ENCODE data around the gene ADAMTS17. TPM values are rescaled to one million over a fixed set of nuclear protein-coding genes. Genes with fewer than 3 reads are reported as not detected.

Gene ADAMTS17
- total and polyA plus RNA-seq, 4 donors, result 0.28 to 46.9 (median 9.1) TPM

DNA sequence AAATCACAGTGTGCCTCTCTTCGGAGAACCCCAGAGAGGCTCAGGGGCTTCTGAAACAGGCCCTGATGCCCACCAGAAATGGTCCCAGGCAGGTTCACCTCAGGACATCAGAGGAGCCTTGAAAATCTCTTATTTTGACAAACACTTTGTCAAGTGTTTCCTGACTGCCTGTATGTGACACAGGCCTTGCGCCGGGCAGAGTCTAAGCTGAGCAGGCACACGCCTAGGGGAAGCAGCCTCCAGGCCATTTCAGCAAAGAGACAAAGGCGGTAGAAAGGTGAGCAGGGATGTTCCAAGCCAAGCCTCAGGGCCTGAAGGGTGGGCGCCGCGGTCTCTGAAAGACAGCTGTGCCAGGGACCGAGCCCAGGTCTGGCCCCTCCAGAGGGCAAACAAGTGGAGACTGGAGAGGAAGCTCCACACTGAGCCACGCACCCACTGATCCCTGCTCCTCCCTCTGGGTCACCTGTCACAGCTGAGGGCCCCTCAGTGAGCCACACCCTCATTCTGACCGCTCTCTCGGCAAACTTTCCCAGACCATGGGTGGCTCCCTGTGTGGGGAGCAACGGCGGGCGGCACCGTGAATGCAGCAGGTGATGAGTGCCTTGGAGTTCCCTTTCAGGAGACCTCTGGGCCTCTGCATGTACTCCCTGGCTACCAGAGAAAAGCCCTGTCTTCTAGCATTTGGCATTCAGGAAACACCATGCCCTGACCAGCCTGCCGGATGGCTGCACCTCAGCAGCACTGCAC lies 136.1 kb downstream of the ADAMTS17 start (continued):
- TF ChIP-seq, protein P1, sequence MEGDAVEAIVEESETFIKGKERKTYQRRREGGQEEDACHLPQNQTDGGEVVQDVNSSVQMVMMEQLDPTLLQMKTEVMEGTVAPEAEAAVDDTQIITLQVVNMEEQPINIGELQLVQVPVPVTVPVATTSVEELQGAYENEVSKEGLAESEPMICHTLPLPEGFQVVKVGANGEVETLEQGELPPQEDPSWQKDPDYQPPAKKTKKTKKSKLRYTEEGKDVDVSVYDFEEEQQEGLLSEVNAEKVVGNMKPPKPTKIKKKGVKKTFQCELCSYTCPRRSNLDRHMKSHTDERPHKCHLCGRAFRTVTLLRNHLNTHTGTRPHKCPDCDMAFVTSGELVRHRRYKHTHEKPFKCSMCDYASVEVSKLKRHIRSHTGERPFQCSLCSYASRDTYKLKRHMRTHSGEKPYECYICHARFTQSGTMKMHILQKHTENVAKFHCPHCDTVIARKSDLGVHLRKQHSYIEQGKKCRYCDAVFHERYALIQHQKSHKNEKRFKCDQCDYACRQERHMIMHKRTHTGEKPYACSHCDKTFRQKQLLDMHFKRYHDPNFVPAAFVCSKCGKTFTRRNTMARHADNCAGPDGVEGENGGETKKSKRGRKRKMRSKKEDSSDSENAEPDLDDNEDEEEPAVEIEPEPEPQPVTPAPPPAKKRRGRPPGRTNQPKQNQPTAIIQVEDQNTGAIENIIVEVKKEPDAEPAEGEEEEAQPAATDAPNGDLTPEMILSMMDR (IDR thresholded peaks at IDR 0.05; ENCODE audit: low read depth, low read length, missing input control), result no peak
- TF ChIP-seq, protein P2, sequence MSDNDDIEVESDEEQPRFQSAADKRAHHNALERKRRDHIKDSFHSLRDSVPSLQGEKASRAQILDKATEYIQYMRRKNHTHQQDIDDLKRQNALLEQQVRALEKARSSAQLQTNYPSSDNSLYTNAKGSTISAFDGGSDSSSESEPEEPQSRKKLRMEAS (IDR thresholded peaks at IDR 0.05), result no peak
- TF ChIP-seq, protein P3, sequence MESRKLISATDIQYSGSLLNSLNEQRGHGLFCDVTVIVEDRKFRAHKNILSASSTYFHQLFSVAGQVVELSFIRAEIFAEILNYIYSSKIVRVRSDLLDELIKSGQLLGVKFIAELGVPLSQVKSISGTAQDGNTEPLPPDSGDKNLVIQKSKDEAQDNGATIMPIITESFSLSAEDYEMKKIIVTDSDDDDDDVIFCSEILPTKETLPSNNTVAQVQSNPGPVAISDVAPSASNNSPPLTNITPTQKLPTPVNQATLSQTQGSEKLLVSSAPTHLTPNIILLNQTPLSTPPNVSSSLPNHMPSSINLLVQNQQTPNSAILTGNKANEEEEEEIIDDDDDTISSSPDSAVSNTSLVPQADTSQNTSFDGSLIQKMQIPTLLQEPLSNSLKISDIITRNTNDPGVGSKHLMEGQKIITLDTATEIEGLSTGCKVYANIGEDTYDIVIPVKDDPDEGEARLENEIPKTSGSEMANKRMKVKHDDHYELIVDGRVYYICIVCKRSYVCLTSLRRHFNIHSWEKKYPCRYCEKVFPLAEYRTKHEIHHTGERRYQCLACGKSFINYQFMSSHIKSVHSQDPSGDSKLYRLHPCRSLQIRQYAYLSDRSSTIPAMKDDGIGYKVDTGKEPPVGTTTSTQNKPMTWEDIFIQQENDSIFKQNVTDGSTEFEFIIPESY (IDR thresholded peaks at IDR 0.05), result no peak
- TF ChIP-seq FOXA1 (IDR thresholded peaks at IDR 0.05), result no peak

DNA sequence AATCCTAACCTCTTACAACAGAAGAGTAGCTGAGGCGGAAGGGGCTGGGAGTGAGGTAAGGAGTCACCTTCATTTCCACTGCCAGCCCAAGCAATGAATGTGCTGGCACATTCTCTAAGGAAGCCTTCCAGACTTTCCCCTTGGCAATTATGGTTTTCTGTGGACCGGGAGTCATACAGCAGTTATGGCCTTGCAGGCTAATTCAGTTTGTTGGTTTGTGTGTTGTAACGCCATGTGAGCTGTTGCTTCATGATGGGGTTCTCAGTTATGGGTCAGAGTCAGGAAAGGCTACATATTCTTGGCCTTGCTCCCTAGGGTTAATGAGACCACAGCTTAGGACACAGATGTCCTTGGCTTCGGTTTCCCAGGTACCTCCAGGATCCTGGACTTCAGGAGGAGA lies 137.0 kb downstream of the ADAMTS17 start:
- Histone ChIP-seq H3K4me3 (ENCODE audit: low read depth in 1 of 3, low read length in 3 of 3) (no peak overlapping the region), H3K9me3 (ENCODE audit: control insufficient read depth in 4 of 4, low read length in 3 of 4) (no peaks in the 10 kb centered on the region), H3K36me3 (ENCODE audit: control insufficient read depth in 4 of 4, insufficient read depth in 3 of 4, low read depth in 1 of 4, low read length in 3 of 4) (no peaks in the 10 kb centered on the region), H3K27ac (ENCODE audit: low read depth in 1 of 2, low read length in 2 of 2) (no peak overlapping the region), H3K27me3 (ENCODE audit: control insufficient read depth in 4 of 4, insufficient read depth in 4 of 4, low read length in 3 of 4) (no peaks in the 10 kb centered on the region), H3K9ac (ENCODE audit: low read depth in 1 of 2, low read length in 2 of 2) (no peak overlapping the region), H3K4me1 (ENCODE audit: control insufficient read depth in 4 of 4, insufficient read depth in 4 of 4, low read length in 3 of 4) (peaks cover 0 to 22% (median 20%) of the 10 kb centered on the region in 4 donors)
- WGBS, result 92% methylated on average over 4 of the region's 4 CpGs
- DNase-seq (ENCODE audit: low spot score), result no peak
- TF ChIP-seq JUND (IDR thresholded peaks at IDR 0.05) (no peak), SP1 (IDR thresholded peaks at IDR 0.05) (no peak), NR2F2 (IDR thresholded peaks at IDR 0.05) (no peak), RAD21 (IDR thresholded peaks at IDR 0.05) (no peak), EGR1 (IDR thresholded peaks at IDR 0.05; ENCODE audit: low read depth in 2 of 2) (no peak), YY1 (IDR thresholded peaks at IDR 0.05) (no peak)
- TF ChIP-seq, protein P1 (IDR thresholded peaks at IDR 0.05; ENCODE audit: low read depth, low read length, missing input control), result no peak

DNA sequence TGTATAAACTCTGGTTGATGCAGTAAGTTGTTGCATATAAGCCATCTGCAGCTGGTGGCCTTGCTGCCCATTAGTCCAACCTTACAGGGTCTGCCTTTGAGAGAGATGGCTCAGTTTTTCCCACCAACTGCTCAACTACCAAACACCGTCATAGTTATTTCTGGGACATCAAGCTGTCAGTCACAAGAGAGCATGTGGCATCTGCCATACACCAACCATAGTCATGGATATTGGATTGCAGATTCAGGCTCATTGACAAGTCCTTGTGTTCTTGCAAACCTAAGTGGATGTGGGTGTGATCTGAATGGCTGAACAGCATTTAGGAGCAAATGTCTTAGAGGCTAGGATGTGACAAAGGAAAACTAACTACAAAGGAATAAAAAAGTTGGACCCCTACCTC lies 137.6 kb downstream of the ADAMTS17 start:
- peaks cover 0 to 16% (median 14%) of the 10 kb centered on the region in 4 donors for H3K4me1 ChIP-seq (ENCODE audit: control insufficient read depth in 4 of 4, insufficient read depth in 4 of 4, low read length in 3 of 4)
- TF ChIP-seq, protein P4, sequence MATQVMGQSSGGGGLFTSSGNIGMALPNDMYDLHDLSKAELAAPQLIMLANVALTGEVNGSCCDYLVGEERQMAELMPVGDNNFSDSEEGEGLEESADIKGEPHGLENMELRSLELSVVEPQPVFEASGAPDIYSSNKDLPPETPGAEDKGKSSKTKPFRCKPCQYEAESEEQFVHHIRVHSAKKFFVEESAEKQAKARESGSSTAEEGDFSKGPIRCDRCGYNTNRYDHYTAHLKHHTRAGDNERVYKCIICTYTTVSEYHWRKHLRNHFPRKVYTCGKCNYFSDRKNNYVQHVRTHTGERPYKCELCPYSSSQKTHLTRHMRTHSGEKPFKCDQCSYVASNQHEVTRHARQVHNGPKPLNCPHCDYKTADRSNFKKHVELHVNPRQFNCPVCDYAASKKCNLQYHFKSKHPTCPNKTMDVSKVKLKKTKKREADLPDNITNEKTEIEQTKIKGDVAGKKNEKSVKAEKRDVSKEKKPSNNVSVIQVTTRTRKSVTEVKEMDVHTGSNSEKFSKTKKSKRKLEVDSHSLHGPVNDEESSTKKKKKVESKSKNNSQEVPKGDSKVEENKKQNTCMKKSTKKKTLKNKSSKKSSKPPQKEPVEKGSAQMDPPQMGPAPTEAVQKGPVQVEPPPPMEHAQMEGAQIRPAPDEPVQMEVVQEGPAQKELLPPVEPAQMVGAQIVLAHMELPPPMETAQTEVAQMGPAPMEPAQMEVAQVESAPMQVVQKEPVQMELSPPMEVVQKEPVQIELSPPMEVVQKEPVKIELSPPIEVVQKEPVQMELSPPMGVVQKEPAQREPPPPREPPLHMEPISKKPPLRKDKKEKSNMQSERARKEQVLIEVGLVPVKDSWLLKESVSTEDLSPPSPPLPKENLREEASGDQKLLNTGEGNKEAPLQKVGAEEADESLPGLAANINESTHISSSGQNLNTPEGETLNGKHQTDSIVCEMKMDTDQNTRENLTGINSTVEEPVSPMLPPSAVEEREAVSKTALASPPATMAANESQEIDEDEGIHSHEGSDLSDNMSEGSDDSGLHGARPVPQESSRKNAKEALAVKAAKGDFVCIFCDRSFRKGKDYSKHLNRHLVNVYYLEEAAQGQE (IDR thresholded peaks at IDR 0.05), result no peak
- TF ChIP-seq NR2F2 (IDR thresholded peaks at IDR 0.05) (no peak), EGR1 (IDR thresholded peaks at IDR 0.05; ENCODE audit: low read depth in 2 of 2) (no peak), YY1 (IDR thresholded peaks at IDR 0.05) (no peak), TAF1 (conservative IDR thresholded peaks at IDR 0.05) (no peak), RXRA (IDR thresholded peaks at IDR 0.05) (no peak)
- TF ChIP-seq, protein P1 (IDR thresholded peaks at IDR 0.05; ENCODE audit: low read depth, low read length, missing input control), result no peak
- TF ChIP-seq, protein P3 (IDR thresholded peaks at IDR 0.05), result no peak

More for the DNA sequence above, 137.6 kb downstream of the ADAMTS17 start:
- Histone ChIP-seq H3K36me3 (ENCODE audit: control insufficient read depth in 4 of 4, insufficient read depth in 3 of 4, low read depth in 1 of 4, low read length in 3 of 4) (no peaks in the 10 kb centered on the region), H3K4me3 (ENCODE audit: low read depth in 1 of 3, low read length in 3 of 3) (no peak overlapping the region), H3K9ac (ENCODE audit: low read depth in 1 of 2, low read length in 2 of 2) (no peak overlapping the region), H3K27me3 (ENCODE audit: control insufficient read depth in 4 of 4, insufficient read depth in 4 of 4, low read length in 3 of 4) (no peaks in the 10 kb centered on the region), H3K27ac (ENCODE audit: low read depth in 1 of 2, low read length in 2 of 2) (no peak overlapping the region), H3K9me3 (ENCODE audit: control insufficient read depth in 4 of 4, low read length in 3 of 4) (no peaks in the 10 kb centered on the region)
- WGBS, result 96% methylated on average over 1 of the region's 1 CpG
- DNase-seq (ENCODE audit: low spot score), result no peak
